SK-N-SH (cell line): ENCODE results near the gene DDIAS. TPM values are rescaled to one million over a fixed set of nuclear protein-coding genes. Genes with fewer than 3 reads are reported as not detected.

Experiments
- CTCF ChIA-PET: fragments of 300-600, 350-600 bp; formaldehyde crosslinking; extraction: SDS; loops from one replicate; lab custom pipeline; 2021; lab: Yijun Ruan, JAX
- POLR2A ChIA-PET: fragments of 350-600 bp; sonication (Branson Sonifier 250); formaldehyde crosslinking; extraction: SDS; loops from one replicate; lab custom pipeline; 2020; ENCODE audit warnings: antibody characterized with exemption, inconsistent platforms; lab: Yijun Ruan, JAX
- DNase-seq: peaks from one replicate; pipeline ENCODE4 v3.0.0; 2012
- H2AFZ ChIP-seq: fragments of 200-600 bp; sonication (generic); 2 replicates; pipeline ENCODE4 v1.8.1; 2016; ENCODE audit warnings: antibody characterized with exemption, mild to moderate bottlenecking, low read depth
- H3F3A ChIP-seq: fragments of 200-600 bp; sonication (generic); replicated peaks from 2 replicates; pipeline ENCODE3; 2016; ENCODE audit warnings: antibody characterized with exemption, mild to moderate bottlenecking; ENCODE audit not compliant: insufficient read depth
- H3K27ac ChIP-seq, 2 experiments: fragments of 200-500 bp in 1 of 2; fragments of 200-600 bp in 1 of 2; sonication (Bioruptor generic) in 1 of 2; sonication (generic), shearing (Covaris generic) in 1 of 2; 2 replicates each; pipeline versions ENCODE4 v1.5.1 to v1.6.1; 2014 to 2016; ENCODE audit warnings: low read depth in 2 of 2, inconsistent platforms in 1 of 2, low read length in 1 of 2, mild to moderate bottlenecking in 1 of 2, mixed read lengths in 1 of 2
- H3K27me3 ChIP-seq: fragments of 200-600 bp; sonication (generic), shearing (Covaris generic); 2 replicates; pipeline ENCODE4 v1.6.1; 2016; ENCODE audit warnings: mixed run types; ENCODE audit not compliant: insufficient read depth
- H3K36me3 ChIP-seq, 2 experiments: fragments of 200-500 bp in 1 of 2; fragments of 200-600 bp in 1 of 2; sonication (Bioruptor generic) in 1 of 2; sonication (generic) in 1 of 2; replicated peaks in 1 of 2; 2 replicates each; pipeline versions ENCODE3 to v1.5.1; 2014 to 2016; ENCODE audit warnings: low read length in 1 of 2, mild to moderate bottlenecking in 1 of 2; ENCODE audit not compliant: insufficient read depth in 2 of 2, control insufficient read depth in 1 of 2
- H3K4me1 ChIP-seq, 2 experiments: fragments of 200-500 bp in 1 of 2; fragments of 200-600 bp in 1 of 2; sonication (Bioruptor generic) in 1 of 2; sonication (generic), shearing (Covaris generic) in 1 of 2; 2 replicates each; pipeline versions ENCODE4 v1.5.1 to v1.6.1; 2014 to 2016; ENCODE audit warnings: low read depth in 1 of 2, low read length in 1 of 2, mixed run types in 1 of 2; ENCODE audit not compliant: insufficient read depth in 2 of 2, control insufficient read depth in 1 of 2
- H3K4me2 ChIP-seq: fragments of 200-600 bp; sonication (generic), shearing (Covaris generic); 2 replicates; pipeline ENCODE4 v1.6.1; 2017; ENCODE audit warnings: mixed run types
- H3K4me3 ChIP-seq, 2 experiments: fragments of 200-500 bp in 1 of 2; fragments of 200-600 bp in 1 of 2; sonication (Bioruptor generic) in 1 of 2; sonication (generic), shearing (Covaris generic) in 1 of 2; 2 replicates each; pipeline versions ENCODE4 v1.5.1 to v1.8.1; 2014 to 2016; ENCODE audit warnings: low read depth in 2 of 2, inconsistent platforms in 1 of 2, low read length in 1 of 2, mild to moderate bottlenecking in 1 of 2, mixed read lengths in 1 of 2, moderate library complexity in 1 of 2
- H3K79me2 ChIP-seq: fragments of 200-600 bp; sonication (generic); 2 replicates; pipeline ENCODE4 v1.8.1; 2017; ENCODE audit warnings: mild to moderate bottlenecking; ENCODE audit not compliant: insufficient read depth
- H3K9ac ChIP-seq: fragments of 200-600 bp; sonication (generic); 2 replicates; pipeline ENCODE4 v1.6.1; 2017; ENCODE audit warnings: mixed run types
- H3K9me2 ChIP-seq: fragments of 200-600 bp; sonication (generic); 2 replicates; pipeline ENCODE4 v1.6.1; 2017; ENCODE audit warnings: mixed run types
- H3K9me3 ChIP-seq: fragments of 200-600 bp; sonication (generic); 2 replicates; pipeline ENCODE4 v1.6.1; 2017; ENCODE audit warnings: mixed run types, mild to moderate bottlenecking, moderate library complexity
- H4K20me1 ChIP-seq: fragments of 200-600 bp; sonication (generic); 2 replicates; pipeline ENCODE4 v1.6.1; 2017; ENCODE audit warnings: mild to moderate bottlenecking, mixed run types; ENCODE audit not compliant: insufficient read depth
- MEF2A ChIP-seq: IDR thresholded peaks from 2 replicates; pipeline ENCODE4 v1.4.0; 2012; ENCODE audit warnings: low read depth, borderline replicate concordance
- SMC3 ChIP-seq: IDR thresholded peaks from 2 replicates; pipeline ENCODE4 v1.6.1; 2012; ENCODE audit warnings: low read depth, low read length, improper control_type of control experiment
- WGBS: methylation state at CpG from one replicate; pipeline ENCODE4 v1.1.6; 2017; ENCODE audit warnings: low lambda C conversion rate; 5-methylcytosine and 5-hydroxymethylcytosine counted together
- polyA plus RNA-seq, 3 experiments: library from polyadenylated mRNA; depleted of rRNA; stranded (reverse); fragments of >200 nt; gene quantifications; 2 replicates each; pipeline ENCODE4 v1.2.3, GENCODE V29; 2012
- TF ChIP-seq, protein P1 (sequence below): IDR thresholded peaks from 2 replicates; pipeline ENCODE4 v1.4.0; 2012; ENCODE audit warnings: low read depth, borderline replicate concordance
- TF ChIP-seq, protein P2 (sequence below): IDR thresholded peaks from 2 replicates; pipeline ENCODE4 v1.6.1; 2012; ENCODE audit warnings: mild to moderate bottlenecking, low read depth, low read length, moderate library complexity
- TF ChIP-seq, protein P3 (sequence below): fragments of 150-350 bp; IDR thresholded peaks from 2 replicates; pipeline ENCODE4 v1.6.1; 2017; ENCODE audit warnings: antibody characterized with exemption, low read length, low read depth, borderline replicate concordance
- TF ChIP-seq, protein P4 (sequence below): IDR thresholded peaks from 2 replicates; pipeline ENCODE4 v1.4.0; 2012; ENCODE audit warnings: low read depth, borderline replicate concordance

DDIAS gene
- polyA plus RNA-seq, 1 of the 3 experiments (the other 2 are of a cell fraction) = 4.4 TPM

DNA sequence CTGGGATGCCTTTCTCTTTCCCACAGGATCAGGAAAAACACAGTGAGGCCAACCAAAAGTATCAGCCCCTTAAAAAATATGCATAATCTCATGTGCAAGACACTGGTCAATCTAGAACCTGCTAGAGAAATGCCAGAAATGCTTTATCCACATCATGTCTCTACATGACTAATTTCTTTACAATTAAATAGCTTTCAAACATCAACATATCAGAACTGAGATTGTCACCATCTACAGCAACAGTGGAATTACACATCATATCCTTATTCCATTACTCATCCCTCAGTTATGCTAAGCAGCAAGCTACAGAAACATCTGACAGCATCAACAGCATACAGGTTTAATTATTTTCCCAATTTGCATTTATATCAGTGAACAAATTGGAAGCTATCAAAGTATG, 78.8 kb downstream of the DDIAS start (continued):
- TF ChIP-seq, protein P1, sequence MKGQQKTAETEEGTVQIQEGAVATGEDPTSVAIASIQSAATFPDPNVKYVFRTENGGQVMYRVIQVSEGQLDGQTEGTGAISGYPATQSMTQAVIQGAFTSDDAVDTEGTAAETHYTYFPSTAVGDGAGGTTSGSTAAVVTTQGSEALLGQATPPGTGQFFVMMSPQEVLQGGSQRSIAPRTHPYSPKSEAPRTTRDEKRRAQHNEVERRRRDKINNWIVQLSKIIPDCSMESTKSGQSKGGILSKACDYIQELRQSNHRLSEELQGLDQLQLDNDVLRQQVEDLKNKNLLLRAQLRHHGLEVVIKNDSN = no peak
- no peak for TF ChIP-seq SMC3
- TF ChIP-seq, protein P2, sequence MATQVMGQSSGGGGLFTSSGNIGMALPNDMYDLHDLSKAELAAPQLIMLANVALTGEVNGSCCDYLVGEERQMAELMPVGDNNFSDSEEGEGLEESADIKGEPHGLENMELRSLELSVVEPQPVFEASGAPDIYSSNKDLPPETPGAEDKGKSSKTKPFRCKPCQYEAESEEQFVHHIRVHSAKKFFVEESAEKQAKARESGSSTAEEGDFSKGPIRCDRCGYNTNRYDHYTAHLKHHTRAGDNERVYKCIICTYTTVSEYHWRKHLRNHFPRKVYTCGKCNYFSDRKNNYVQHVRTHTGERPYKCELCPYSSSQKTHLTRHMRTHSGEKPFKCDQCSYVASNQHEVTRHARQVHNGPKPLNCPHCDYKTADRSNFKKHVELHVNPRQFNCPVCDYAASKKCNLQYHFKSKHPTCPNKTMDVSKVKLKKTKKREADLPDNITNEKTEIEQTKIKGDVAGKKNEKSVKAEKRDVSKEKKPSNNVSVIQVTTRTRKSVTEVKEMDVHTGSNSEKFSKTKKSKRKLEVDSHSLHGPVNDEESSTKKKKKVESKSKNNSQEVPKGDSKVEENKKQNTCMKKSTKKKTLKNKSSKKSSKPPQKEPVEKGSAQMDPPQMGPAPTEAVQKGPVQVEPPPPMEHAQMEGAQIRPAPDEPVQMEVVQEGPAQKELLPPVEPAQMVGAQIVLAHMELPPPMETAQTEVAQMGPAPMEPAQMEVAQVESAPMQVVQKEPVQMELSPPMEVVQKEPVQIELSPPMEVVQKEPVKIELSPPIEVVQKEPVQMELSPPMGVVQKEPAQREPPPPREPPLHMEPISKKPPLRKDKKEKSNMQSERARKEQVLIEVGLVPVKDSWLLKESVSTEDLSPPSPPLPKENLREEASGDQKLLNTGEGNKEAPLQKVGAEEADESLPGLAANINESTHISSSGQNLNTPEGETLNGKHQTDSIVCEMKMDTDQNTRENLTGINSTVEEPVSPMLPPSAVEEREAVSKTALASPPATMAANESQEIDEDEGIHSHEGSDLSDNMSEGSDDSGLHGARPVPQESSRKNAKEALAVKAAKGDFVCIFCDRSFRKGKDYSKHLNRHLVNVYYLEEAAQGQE = no peak

DNA sequence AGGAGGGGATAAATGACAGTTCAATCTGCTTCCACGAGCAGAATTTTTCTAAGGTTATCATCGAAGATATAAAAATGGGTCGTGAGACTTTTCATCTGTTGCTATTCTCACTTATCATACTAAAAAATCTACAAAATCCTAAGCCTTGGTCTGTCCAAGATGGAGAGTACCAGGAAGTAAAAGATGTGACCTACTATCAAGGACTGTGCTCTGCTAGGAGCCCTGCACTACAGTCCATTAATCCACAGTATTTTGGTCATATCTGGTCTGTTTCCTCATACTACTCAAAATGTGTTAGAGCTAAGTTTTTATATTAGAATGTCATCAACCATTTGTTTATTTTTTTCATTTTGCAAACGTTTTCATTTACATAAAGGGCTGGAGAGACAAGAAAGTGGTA, 79.4 kb downstream of the DDIAS start:
- H3K9me2 ChIP-seq = no peaks in the 10 kb centered on the region
- no peak overlapping the region for H3K9ac ChIP-seq
- TF ChIP-seq MEF2A = no peak
- TF ChIP-seq, protein P3, sequence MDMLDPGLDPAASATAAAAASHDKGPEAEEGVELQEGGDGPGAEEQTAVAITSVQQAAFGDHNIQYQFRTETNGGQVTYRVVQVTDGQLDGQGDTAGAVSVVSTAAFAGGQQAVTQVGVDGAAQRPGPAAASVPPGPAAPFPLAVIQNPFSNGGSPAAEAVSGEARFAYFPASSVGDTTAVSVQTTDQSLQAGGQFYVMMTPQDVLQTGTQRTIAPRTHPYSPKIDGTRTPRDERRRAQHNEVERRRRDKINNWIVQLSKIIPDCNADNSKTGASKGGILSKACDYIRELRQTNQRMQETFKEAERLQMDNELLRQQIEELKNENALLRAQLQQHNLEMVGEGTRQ = no peak
- TF ChIP-seq, protein P4, sequence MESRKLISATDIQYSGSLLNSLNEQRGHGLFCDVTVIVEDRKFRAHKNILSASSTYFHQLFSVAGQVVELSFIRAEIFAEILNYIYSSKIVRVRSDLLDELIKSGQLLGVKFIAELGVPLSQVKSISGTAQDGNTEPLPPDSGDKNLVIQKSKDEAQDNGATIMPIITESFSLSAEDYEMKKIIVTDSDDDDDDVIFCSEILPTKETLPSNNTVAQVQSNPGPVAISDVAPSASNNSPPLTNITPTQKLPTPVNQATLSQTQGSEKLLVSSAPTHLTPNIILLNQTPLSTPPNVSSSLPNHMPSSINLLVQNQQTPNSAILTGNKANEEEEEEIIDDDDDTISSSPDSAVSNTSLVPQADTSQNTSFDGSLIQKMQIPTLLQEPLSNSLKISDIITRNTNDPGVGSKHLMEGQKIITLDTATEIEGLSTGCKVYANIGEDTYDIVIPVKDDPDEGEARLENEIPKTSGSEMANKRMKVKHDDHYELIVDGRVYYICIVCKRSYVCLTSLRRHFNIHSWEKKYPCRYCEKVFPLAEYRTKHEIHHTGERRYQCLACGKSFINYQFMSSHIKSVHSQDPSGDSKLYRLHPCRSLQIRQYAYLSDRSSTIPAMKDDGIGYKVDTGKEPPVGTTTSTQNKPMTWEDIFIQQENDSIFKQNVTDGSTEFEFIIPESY = no peak
- H3K4me3 ChIP-seq = no peak overlapping the region
- ChIA-PET CTCF (interaction anchor here (1.0 kb wide), 1 partner anchor 86 kb away, joined by 3 read pairs; no protein-coding TSS in a partner anchor), POLR2A (no interaction called here)
- H3K4me2 ChIP-seq = peak overlapping the region; percentile 43; the same call in 1 of the 2 replicates
- no peak for DNase-seq
- H3K9me3 ChIP-seq = no peaks in the 10 kb centered on the region
- H2AFZ ChIP-seq = no peak overlapping the region
- H3K79me2 ChIP-seq = no peaks in the 10 kb centered on the region
- peaks cover 6 to 27% of the 10 kb centered on the region in 2 experiments for H3K36me3 ChIP-seq
- peaks cover 26% of the 10 kb centered on the region for H3F3A ChIP-seq
- no peaks in the 10 kb centered on the region for H4K20me1 ChIP-seq
- H3K27me3 ChIP-seq = no peaks in the 10 kb centered on the region
- 78% methylated on average over 4 of the region's 4 CpGs for WGBS
- peaks cover 0 to 16% of the 10 kb centered on the region in 2 experiments; a peak in 2 of 4 replicates for H3K4me1 ChIP-seq
- H3K27ac ChIP-seq = peak overlapping the region in 1 of 2 experiments; percentile 76; a peak in 2 of 4 replicates
